ENCODE measurements around the gene CRIM1.

Gene CRIM1

GRCh38 chr2:36553683-36554082 lies 198.1 kb downstream of the CRIM1 start:
- TF ChIP-seq, protein P1, sequence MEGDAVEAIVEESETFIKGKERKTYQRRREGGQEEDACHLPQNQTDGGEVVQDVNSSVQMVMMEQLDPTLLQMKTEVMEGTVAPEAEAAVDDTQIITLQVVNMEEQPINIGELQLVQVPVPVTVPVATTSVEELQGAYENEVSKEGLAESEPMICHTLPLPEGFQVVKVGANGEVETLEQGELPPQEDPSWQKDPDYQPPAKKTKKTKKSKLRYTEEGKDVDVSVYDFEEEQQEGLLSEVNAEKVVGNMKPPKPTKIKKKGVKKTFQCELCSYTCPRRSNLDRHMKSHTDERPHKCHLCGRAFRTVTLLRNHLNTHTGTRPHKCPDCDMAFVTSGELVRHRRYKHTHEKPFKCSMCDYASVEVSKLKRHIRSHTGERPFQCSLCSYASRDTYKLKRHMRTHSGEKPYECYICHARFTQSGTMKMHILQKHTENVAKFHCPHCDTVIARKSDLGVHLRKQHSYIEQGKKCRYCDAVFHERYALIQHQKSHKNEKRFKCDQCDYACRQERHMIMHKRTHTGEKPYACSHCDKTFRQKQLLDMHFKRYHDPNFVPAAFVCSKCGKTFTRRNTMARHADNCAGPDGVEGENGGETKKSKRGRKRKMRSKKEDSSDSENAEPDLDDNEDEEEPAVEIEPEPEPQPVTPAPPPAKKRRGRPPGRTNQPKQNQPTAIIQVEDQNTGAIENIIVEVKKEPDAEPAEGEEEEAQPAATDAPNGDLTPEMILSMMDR (IDR thresholded peaks at IDR 0.05; ENCODE audit: borderline replicate concordance, insufficient read depth, low read depth, low read length) = no peak
- H3K4me3 ChIP-seq (ENCODE audit: low read depth, low read length) = no peak overlapping the region

DNA sequence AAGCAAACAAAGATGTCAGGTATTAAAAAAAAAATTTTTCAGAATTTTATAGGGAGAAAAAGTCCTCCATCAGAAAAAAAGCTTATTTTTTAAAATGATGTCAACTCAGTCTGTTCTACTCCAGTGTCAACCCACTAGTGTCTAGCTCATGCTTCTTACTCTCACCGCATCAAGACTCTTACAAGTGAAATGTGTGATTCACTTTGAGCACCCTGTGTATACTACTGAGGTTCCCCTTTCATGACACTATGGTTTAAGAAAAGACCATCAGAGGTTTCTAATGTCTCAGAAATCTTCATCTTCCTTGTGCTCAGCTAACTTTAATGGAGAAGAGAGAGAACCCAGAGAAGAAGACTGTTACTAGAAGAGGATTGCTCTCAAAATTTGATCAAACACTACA lies 199.0 kb downstream of the CRIM1 start:
- no peak overlapping the region for H3K4me3 ChIP-seq (ENCODE audit: low read depth, low read length)
- TF ChIP-seq, protein P1 (IDR thresholded peaks at IDR 0.05; ENCODE audit: borderline replicate concordance, insufficient read depth, low read depth, low read length) = no peak

- TF ChIP-seq, protein P1 (IDR thresholded peaks at IDR 0.05; ENCODE audit: borderline replicate concordance, insufficient read depth, low read depth, low read length) = no peak
- H3K4me3 ChIP-seq (ENCODE audit: low read depth, low read length) = no peak overlapping the region
These were observed 200.2 kb downstream of the CRIM1 start for GRCh38 chr2:36555789-36556188.

DNA sequence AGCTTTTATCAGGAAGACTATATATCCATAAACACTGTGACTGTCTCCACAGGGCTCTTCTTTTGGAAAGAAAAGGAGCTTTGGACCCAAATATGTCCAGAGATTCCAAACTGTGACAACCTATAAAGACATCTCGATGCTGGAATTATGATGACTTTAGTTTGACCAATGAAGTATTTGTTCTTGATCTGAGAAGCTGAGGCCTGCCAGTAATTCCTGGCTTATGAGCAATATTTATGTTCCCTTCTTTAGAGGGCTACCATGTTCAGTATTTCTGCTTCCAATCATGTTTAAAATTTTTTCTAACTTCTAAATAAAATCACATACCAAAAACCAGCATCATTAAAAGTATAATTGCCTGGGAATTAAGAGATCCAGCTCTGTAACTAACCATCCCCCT lies 201.3 kb downstream of the CRIM1 start:
- no peak overlapping the region for H3K4me3 ChIP-seq (ENCODE audit: low read depth, low read length)
- TF ChIP-seq, protein P1 (IDR thresholded peaks at IDR 0.05; ENCODE audit: borderline replicate concordance, insufficient read depth, low read depth, low read length) = no peak

GRCh38 chr2:36559221-36559942 lies 203.8 kb downstream of the CRIM1 start:
- no peak overlapping the region for H3K4me3 ChIP-seq (ENCODE audit: low read depth, low read length)
- TF ChIP-seq, protein P1 (IDR thresholded peaks at IDR 0.05; ENCODE audit: borderline replicate concordance, insufficient read depth, low read depth, low read length) = no peak

GRCh38 chr2:36560726-36561125 lies 205.1 kb downstream of the CRIM1 start:
- TF ChIP-seq, protein P1 (IDR thresholded peaks at IDR 0.05; ENCODE audit: borderline replicate concordance, insufficient read depth, low read depth, low read length) = no peak
- no peak overlapping the region for H3K4me3 ChIP-seq (ENCODE audit: low read depth, low read length)

GRCh38 chr2:36561237-36561944 lies 205.8 kb downstream of the CRIM1 start:
- TF ChIP-seq, protein P1 (IDR thresholded peaks at IDR 0.05; ENCODE audit: borderline replicate concordance, insufficient read depth, low read depth, low read length) = no peak

More at GRCh38 chr2:36561237-36561944, 205.8 kb downstream of the CRIM1 start:
- H3K4me3 ChIP-seq (ENCODE audit: low read depth, low read length) = no peak overlapping the region

Data from GM12875 (cell line).